GM12878 (cell line): ENCODE results near the gene CEBPB. TPM values are rescaled to one million over a fixed set of nuclear protein-coding genes. Genes with fewer than 3 reads are reported as not detected.

Experiments
- ATAC-seq: fragments of 200-7000 bp; cut with Tn5 transposase; 3 replicates; pipeline ENCODE4 v1.9.1; 2020; ENCODE audit warnings: mild to moderate bottlenecking, moderate library complexity
- BruUV-seq: library from RNA; stranded (reverse); fragments of 400-500 nt; replicated peaks from 2 replicates; lab custom pipeline; 2021; lab: Mats Ljungman, UMichigan
- CTCF ChIA-PET: fragments of 300-600 bp; sonication (Branson Sonifier 250); formaldehyde crosslinking; extraction: SDS; loops from one replicate; lab custom pipeline; 2021; ENCODE audit warnings: inconsistent platforms; lab: Yijun Ruan, JAX
- POLR2A ChIA-PET: fragments of 350-600 bp; formaldehyde crosslinking; extraction: SDS; loops from one replicate; lab custom pipeline; 2021; ENCODE audit warnings: inconsistent platforms; lab: Charles Lee
- RAD21 ChIA-PET: fragments of 300-600 bp; sonication (Branson Sonifier 250); formaldehyde crosslinking; loops from one replicate; lab custom pipeline; 2023; ENCODE audit warnings: antibody characterized with exemption; ENCODE audit not compliant: unreplicated experiment; lab: Charles Lee
- SMC1A ChIA-PET: fragments of 300-600 bp; sonication (Branson Sonifier 250); formaldehyde crosslinking; loops from one replicate; lab custom pipeline; 2023; ENCODE audit not compliant: unreplicated experiment, uncharacterized antibody; lab: Charles Lee
- DNase-seq: peaks from one replicate; pipeline ENCODE4 v3.0.0-alpha.2; 2011; ENCODE audit warnings: low read depth, low spot score
- FAIRE-seq: peaks from 3 replicates; lab custom pipeline; 2011; peaks lifted over from hg19 to GRCh38; lab: Jason Lieb, UNC
- H2AFZ ChIP-seq: 2 replicates; pipeline ENCODE4 v1.6.0; 2011; ENCODE audit warnings: low read depth, low read length, control low read depth; ENCODE audit not compliant: control insufficient read depth
- H3K27ac ChIP-seq: 2 replicates; pipeline ENCODE4 v1.5.1; 2011; ENCODE audit warnings: control low read depth; ENCODE audit not compliant: control insufficient read depth, insufficient read depth
- H3K27me3 ChIP-seq, 2 experiments: replicated peaks in 1 of 2; 2 replicates each; pipeline versions ENCODE4 v1.6.0 to v1.6.1; 2011; ENCODE audit warnings: low read length in 1 of 2; ENCODE audit not compliant: control insufficient read depth in 2 of 2, insufficient read depth in 2 of 2
- H3K36me3 ChIP-seq, 2 experiments: 2 replicates each; pipeline ENCODE4 v1.5.1; 2011; ENCODE audit warnings: low read length in 1 of 2; ENCODE audit not compliant: control insufficient read depth in 2 of 2, insufficient read depth in 2 of 2
- H3K4me1 ChIP-seq: 2 replicates; pipeline ENCODE4 v1.6.1; 2011; ENCODE audit warnings: mild to moderate bottlenecking, low read length, moderate library complexity, mixed read lengths; ENCODE audit not compliant: control insufficient read depth, insufficient read depth
- H3K4me2 ChIP-seq: 2 replicates; pipeline ENCODE4 v1.6.0; 2011; ENCODE audit warnings: control low read depth; ENCODE audit not compliant: control insufficient read depth, insufficient read depth
- H3K4me3 ChIP-seq: fragments of 200-600 bp; sonication (generic); 2 replicates; pipeline ENCODE4 v1.5.1; 2016
- H3K79me2 ChIP-seq: 2 replicates; pipeline ENCODE4 v1.6.0; 2011; ENCODE audit warnings: low read length; ENCODE audit not compliant: control insufficient read depth, insufficient read depth
- H3K9ac ChIP-seq: 2 replicates; pipeline ENCODE4 v1.8.0; 2011; ENCODE audit warnings: low read length, control low read depth, mixed read lengths; ENCODE audit not compliant: control insufficient read depth, insufficient read depth
- H3K9me3 ChIP-seq: replicated peaks from 3 replicates; pipeline ENCODE4 v1.5.1; 2011; ENCODE audit warnings: mild to moderate bottlenecking, low read length; ENCODE audit not compliant: control insufficient read depth, insufficient read depth
- H4K20me1 ChIP-seq: 2 replicates; pipeline ENCODE4 v1.6.0; 2011; ENCODE audit not compliant: control insufficient read depth, insufficient read depth
- CUX1 ChIP-seq: IDR thresholded peaks from 2 replicates; pipeline ENCODE4 v1.6.1; 2012; ENCODE audit warnings: improper control_type of control experiment, low read depth, low read length; ENCODE audit not compliant: insufficient replicate concordance
- ESRRA ChIP-seq: IDR thresholded peaks from 2 replicates; pipeline ENCODE4 v1.6.1; 2012; ENCODE audit warnings: mild to moderate bottlenecking, low read length, improper control_type of control experiment
- KDM1A ChIP-seq: fragments of 200-600 bp; sonication (generic); IDR thresholded peaks from 2 replicates; pipeline ENCODE4 v1.6.1; 2016; ENCODE audit warnings: borderline replicate concordance
- MEF2B ChIP-seq: fragments of 450-650 bp; IDR thresholded peaks from 2 replicates; pipeline ENCODE4 v1.6.1; 2018; ENCODE audit warnings: mild to moderate bottlenecking, moderate library complexity; ENCODE audit not compliant: partially characterized antibody, poor library complexity, severe bottlenecking
- NFYA ChIP-seq: IDR thresholded peaks from 2 replicates; pipeline ENCODE4 v1.6.1; 2011; ENCODE audit warnings: low read depth, mild to moderate bottlenecking, low read length, improper control_type of control experiment, borderline replicate concordance
- NR2C1 ChIP-seq: fragments of 450-650 bp; IDR thresholded peaks from 2 replicates; pipeline ENCODE4 v1.6.1; 2017; ENCODE audit warnings: antibody characterized with exemption, mild to moderate bottlenecking, moderate library complexity
- POU2F2 ChIP-seq: IDR thresholded peaks from 3 replicates; pipeline ENCODE4 v1.6.1; 2011; ENCODE audit warnings: low read depth, mild to moderate bottlenecking, low read length, borderline replicate concordance
- RCOR1 ChIP-seq: conservative IDR thresholded peaks from 2 replicates; pipeline ENCODE4 v1.6.1; 2012; ENCODE audit warnings: low read depth, low read length, improper control_type of control experiment
- RUNX3 ChIP-seq: IDR thresholded peaks from 2 replicates; pipeline ENCODE4 v1.6.1; 2012; ENCODE audit warnings: low read length, inconsistent platforms
- TCF7 ChIP-seq: IDR thresholded peaks from 2 replicates; pipeline ENCODE4 v1.6.1; 2014; ENCODE audit warnings: antibody characterized with exemption, borderline replicate concordance
- WGBS: methylation state at CpG from one replicate; pipeline ENCODE4 v1.1.6; 2016; ENCODE audit warnings: low lambda C conversion rate; ENCODE audit not compliant: insufficient replicate concordance, insufficient coverage; ENCODE audit errors: missing lambda C conversion rate; 5-methylcytosine and 5-hydroxymethylcytosine counted together
- in situ Hi-C: fragments of 300-500 bp; cut with MboI; formaldehyde crosslinking; loops from 9 replicates; pipeline ENCODE4 v1.14.3; 2018; ENCODE audit warnings: mixed read lengths
- intact Hi-C: fragments of 100-400 bp; cut with micrococcal nuclease; formaldehyde crosslinking; loops from one replicate; pipeline ENCODE4 v1.14.2; 2022; ENCODE audit not compliant: unreplicated experiment
- polyA plus RNA-seq, 11 experiments: library from polyadenylated mRNA; depleted of rRNA in 4 of 11; unstranded in 6 of 11; stranded (reverse) in 5 of 11; fragments of >200 nt; fragmentation: Nextera tagmentation in 4 of 11; fragmentation: Illumina TruSeq in 1 of 11; extraction: Ambion mirVana in 4 of 11; extraction: Trizol in 1 of 11; gene quantifications; 1 replicate in 1 of 11; 2 replicates in 10 of 11; pipeline versions ENCODE4 v1.2.1 to v1.2.3, GENCODE V29; 2011 to 2016; ENCODE audit warnings: inconsistent platforms in 2 of 11, missing spikeins in 2 of 11, low read depth in 1 of 11
- total RNA-seq, 4 experiments: library from RNA; depleted of rRNA in 3 of 4; stranded (reverse); fragments of >200 nt in 3 of 4; fragmentation: Illumina TruSeq in 1 of 4; extraction: Trizol in 1 of 4; gene quantifications; 2 replicates each; pipeline versions ENCODE4 v1.2.1 to v1.2.3, GENCODE V29; 2013 to 2021

CEBPB gene
- total and polyA plus RNA-seq, 10 of the 15 experiments (the other 5 are each of a cell fraction or from before 2014, with no cell fraction given): 0.18 to 8.8 (median 1.6) TPM

- H3K4me2 ChIP-seq: no peak overlapping the region
- ChIA-PET CTCF (no interaction called here), POLR2A (no interaction called here), SMC1A (no interaction called here), RAD21 (no interaction called here)
- FAIRE-seq (no peak), ATAC-seq (no peak), DNase-seq (no peak)
- TF ChIP-seq NFYA (no peak), RUNX3 (no peak), TCF7 (no peak), NR2C1 (no peak), KDM1A (no peak), CUX1 (no peak), RCOR1 (no peak), ESRRA (no peak), POU2F2 (no peak), MEF2B (no peak)
- no peaks in the 10 kb centered on the region for H4K20me1 ChIP-seq
- no TSS peak for BruUV-seq
- WGBS: 39% methylated on average over 10 of the region's 10 CpGs
- H3K9me3 ChIP-seq: no peaks in the 10 kb centered on the region; the same call in 2 of the 3 replicates
- intact Hi-C loops (no loop called here), in situ Hi-C loops (no loop called here)
- H2AFZ ChIP-seq: no peak overlapping the region
- H3K36me3 ChIP-seq: no peaks in the 10 kb centered on the region
- H3K4me1 ChIP-seq: no peaks in the 10 kb centered on the region
- H3K27me3 ChIP-seq: peaks cover 0 to 1% of the 10 kb centered on the region in 2 experiments; a peak in 2 of 4 replicates
- H3K4me3 ChIP-seq: no peak overlapping the region
- H3K79me2 ChIP-seq: no peaks in the 10 kb centered on the region
- no peak overlapping the region for H3K27ac ChIP-seq
- no peak overlapping the region for H3K9ac ChIP-seq
Measured at GRCh38 chr20:50224531-50225255, 34.1 kb downstream of the CEBPB start.
